ENCODE results near the gene CCL25. TPM values are rescaled to one million over a fixed set of nuclear protein-coding genes. Genes with fewer than 3 reads are reported as not detected.

The CCL25 gene
- total and polyA plus RNA-seq, 2 of the 13 experiments (the other 11 are each of a cell fraction or from before 2014, with no cell fraction given): not detected

DNA sequence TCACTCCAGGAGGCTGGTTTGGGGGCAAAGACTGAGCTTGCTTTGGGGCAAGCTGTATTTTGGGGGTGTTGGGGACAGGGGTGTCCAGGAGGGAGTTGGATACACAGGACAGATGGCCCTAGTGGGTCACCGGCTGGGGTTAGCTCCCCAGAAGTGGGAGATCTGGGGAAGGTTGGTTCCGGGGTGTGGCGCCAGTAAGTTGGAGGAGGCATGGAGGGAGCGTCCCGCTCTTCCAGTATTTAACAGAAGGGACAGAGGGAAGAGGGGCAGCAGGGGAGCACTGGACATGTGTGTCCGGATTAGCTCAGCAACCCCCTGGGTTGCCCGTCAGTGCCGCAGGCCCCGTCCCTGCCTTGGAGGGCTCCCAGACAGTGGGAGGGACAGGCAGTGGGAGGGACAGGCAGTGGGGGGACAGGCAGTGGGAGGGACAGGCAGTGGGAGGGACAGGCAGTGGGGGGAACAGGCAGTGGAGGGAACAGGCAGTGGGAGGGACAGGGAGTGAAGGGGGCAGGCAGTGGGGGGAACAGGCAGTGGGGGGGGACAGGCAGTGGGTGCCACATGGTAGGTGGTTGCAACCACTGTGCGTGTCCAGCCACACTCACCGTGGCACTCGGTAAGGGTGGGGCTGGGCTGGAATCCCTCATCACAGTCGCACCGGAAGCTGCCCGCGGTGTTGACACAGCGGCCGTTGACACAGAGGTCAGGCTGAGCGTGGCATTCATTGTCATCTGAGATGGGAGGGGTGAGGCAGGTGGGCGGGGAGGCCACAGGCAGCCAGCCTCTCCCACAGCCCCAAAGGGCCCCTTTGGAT is 33.2 kb downstream of the CCL25 start (continued):
- TF ChIP-seq ZBTB7A (CRISPR knock-in tag; IDR thresholded peaks at IDR 0.05) (0 out of 2 replicates have a peak, but pooled peaks have one; percentile 62), HDAC2 (CRISPR knock-in tag; IDR thresholded peaks at IDR 0.05) (peak; percentile 84; the same call in 1 of the 2 replicates), ZBTB8A (CRISPR knock-in tag; IDR thresholded peaks at IDR 0.05; ENCODE audit: borderline replicate concordance, low read depth) (no peak), ZNF788 (CRISPR knock-in tag; IDR thresholded peaks at IDR 0.05; ENCODE audit: borderline replicate concordance) (peak; percentile 82; the same call in 1 of the 2 replicates), SAP130 (CRISPR knock-in tag; IDR thresholded peaks at IDR 0.05; ENCODE audit: low read depth) (peak; percentile 90), ZNF570 (CRISPR knock-in tag; IDR thresholded peaks at IDR 0.05; ENCODE audit: borderline replicate concordance) (no peak), THYN1 (CRISPR knock-in tag; IDR thresholded peaks at IDR 0.05; ENCODE audit: borderline replicate concordance, low read depth) (no peak), EP300 (IDR thresholded peaks at IDR 0.05; ENCODE audit: low read depth in 2 of 2, low read length in 2 of 2) (peak in 1 of 2 experiments; percentile 60; a peak in 1 of 4 replicates), EP300 (CRISPR knock-in tag; IDR thresholded peaks at IDR 0.05; ENCODE audit: borderline replicate concordance) (peak; percentile 49; the same call in 1 of the 2 replicates), MTA1 (CRISPR knock-in tag; IDR thresholded peaks at IDR 0.05; ENCODE audit: borderline replicate concordance) (peak; percentile 78; the same call in 1 of the 2 replicates), PLRG1 (conservative IDR thresholded peaks at IDR 0.05) (no peak), ZKSCAN8 (CRISPR knock-in tag; IDR thresholded peaks at IDR 0.05; ENCODE audit: borderline replicate concordance) (no peak), PHF20 (CRISPR knock-in tag; IDR thresholded peaks at IDR 0.05) (0 out of 2 replicates have a peak, but pooled peaks have one; percentile 42), U2AF2 (IDR thresholded peaks at IDR 0.05; ENCODE audit: low read depth, low read length) (no peak), ZNF350 (CRISPR knock-in tag; IDR thresholded peaks at IDR 0.05; ENCODE audit: borderline replicate concordance, low read depth) (peak; percentile 67; the same call in 1 of the 2 replicates), TBX2 (CRISPR knock-in tag; IDR thresholded peaks at IDR 0.05; ENCODE audit: borderline replicate concordance) (peak; percentile 63; the same call in 1 of the 2 replicates)
- TF ChIP-seq, protein P1, sequence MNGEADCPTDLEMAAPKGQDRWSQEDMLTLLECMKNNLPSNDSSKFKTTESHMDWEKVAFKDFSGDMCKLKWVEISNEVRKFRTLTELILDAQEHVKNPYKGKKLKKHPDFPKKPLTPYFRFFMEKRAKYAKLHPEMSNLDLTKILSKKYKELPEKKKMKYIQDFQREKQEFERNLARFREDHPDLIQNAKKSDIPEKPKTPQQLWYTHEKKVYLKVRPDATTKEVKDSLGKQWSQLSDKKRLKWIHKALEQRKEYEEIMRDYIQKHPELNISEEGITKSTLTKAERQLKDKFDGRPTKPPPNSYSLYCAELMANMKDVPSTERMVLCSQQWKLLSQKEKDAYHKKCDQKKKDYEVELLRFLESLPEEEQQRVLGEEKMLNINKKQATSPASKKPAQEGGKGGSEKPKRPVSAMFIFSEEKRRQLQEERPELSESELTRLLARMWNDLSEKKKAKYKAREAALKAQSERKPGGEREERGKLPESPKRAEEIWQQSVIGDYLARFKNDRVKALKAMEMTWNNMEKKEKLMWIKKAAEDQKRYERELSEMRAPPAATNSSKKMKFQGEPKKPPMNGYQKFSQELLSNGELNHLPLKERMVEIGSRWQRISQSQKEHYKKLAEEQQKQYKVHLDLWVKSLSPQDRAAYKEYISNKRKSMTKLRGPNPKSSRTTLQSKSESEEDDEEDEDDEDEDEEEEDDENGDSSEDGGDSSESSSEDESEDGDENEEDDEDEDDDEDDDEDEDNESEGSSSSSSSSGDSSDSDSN (CRISPR knock-in tag; IDR thresholded peaks at IDR 0.05): 0 out of 2 replicates have a peak, but pooled peaks have one; percentile 24
- TF ChIP-seq, protein P2, sequence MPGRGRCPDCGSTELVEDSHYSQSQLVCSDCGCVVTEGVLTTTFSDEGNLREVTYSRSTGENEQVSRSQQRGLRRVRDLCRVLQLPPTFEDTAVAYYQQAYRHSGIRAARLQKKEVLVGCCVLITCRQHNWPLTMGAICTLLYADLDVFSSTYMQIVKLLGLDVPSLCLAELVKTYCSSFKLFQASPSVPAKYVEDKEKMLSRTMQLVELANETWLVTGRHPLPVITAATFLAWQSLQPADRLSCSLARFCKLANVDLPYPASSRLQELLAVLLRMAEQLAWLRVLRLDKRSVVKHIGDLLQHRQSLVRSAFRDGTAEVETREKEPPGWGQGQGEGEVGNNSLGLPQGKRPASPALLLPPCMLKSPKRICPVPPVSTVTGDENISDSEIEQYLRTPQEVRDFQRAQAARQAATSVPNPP (CRISPR knock-in tag; IDR thresholded peaks at IDR 0.05): no peak
- TF ChIP-seq, protein P3, sequence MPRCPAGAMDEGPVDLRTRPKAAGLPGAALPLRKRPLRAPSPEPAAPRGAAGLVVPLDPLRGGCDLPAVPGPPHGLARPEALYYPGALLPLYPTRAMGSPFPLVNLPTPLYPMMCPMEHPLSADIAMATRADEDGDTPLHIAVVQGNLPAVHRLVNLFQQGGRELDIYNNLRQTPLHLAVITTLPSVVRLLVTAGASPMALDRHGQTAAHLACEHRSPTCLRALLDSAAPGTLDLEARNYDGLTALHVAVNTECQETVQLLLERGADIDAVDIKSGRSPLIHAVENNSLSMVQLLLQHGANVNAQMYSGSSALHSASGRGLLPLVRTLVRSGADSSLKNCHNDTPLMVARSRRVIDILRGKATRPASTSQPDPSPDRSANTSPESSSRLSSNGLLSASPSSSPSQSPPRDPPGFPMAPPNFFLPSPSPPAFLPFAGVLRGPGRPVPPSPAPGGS (CRISPR knock-in tag; IDR thresholded peaks at IDR 0.05): no peak
- TF ChIP-seq, protein P4, sequence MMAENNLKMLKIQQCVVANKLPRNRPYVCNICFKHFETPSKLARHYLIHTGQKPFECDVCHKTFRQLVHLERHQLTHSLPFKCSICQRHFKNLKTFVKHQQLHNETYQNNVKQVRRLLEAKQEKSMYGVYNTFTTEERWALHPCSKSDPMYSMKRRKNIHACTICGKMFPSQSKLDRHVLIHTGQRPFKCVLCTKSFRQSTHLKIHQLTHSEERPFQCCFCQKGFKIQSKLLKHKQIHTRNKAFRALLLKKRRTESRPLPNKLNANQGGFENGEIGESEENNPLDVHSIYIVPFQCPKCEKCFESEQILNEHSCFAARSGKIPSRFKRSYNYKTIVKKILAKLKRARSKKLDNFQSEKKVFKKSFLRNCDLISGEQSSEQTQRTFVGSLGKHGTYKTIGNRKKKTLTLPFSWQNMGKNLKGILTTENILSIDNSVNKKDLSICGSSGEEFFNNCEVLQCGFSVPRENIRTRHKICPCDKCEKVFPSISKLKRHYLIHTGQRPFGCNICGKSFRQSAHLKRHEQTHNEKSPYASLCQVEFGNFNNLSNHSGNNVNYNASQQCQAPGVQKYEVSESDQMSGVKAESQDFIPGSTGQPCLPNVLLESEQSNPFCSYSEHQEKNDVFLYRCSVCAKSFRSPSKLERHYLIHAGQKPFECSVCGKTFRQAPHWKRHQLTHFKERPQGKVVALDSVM (CRISPR knock-in tag; IDR thresholded peaks at IDR 0.05): no peak

Data from HepG2 (cell line).